ENCODE measurements around the gene HAS3. TPM values are rescaled to one million over a fixed set of nuclear protein-coding genes. Genes with fewer than 3 reads are reported as not detected.

The HAS3 gene
- total and polyA plus RNA-seq, 8 donors, result 0.69 to 3.9 (median 1.0) TPM

- no peak for TF ChIP-seq CTCF (IDR thresholded peaks at IDR 0.05)
- Histone ChIP-seq H3K4me3 (no peak overlapping the region), H3K4me1 (no peaks in the 10 kb centered on the region), H3K36me3 (no peaks in the 10 kb centered on the region), H3K9me3 (no peaks in the 10 kb centered on the region), H3K27me3 (no peaks in the 10 kb centered on the region), H3K27ac (peak overlapping the region in 1 of 4 donors; percentile 28)
- no peak for FAIRE-seq
- peak in 1 of 6 donors; percentile 18 for DNase-seq
- 90 to 95% methylated on average over 10 of the region's 10 CpGs for WGBS, 2 donors
- peak in 3 of 4 donors; percentile 45 to 77 (median 46) for ATAC-seq
- intact Hi-C loops (cut with DNase I), result no loop called here
Observed at GRCh38 chr16:69073181-69073702, 32.2 kb upstream of the HAS3 start.

GRCh38 chr16:69077251-69077650 is 28.2 kb upstream of the HAS3 start:
- no peak overlapping the region for H3K27ac ChIP-seq
- DNase-seq (no peak), FAIRE-seq (no peak), ATAC-seq (no peak)
- intact Hi-C loops (cut with DNase I), result no loop called here
- no peaks in the 10 kb centered on the region for H3K9me3 ChIP-seq
- H3K36me3 ChIP-seq, result no peaks in the 10 kb centered on the region
- no peaks in the 10 kb centered on the region for H3K4me1 ChIP-seq
- H3K4me3 ChIP-seq, result no peak overlapping the region
- TF ChIP-seq CTCF (IDR thresholded peaks at IDR 0.05), result no peak
- WGBS, 2 donors, result 91 to 92% methylated on average over 4 of the region's 4 CpGs
- H3K27me3 ChIP-seq, result no peaks in the 10 kb centered on the region

GRCh38 chr16:69078073-69078472 is 27.4 kb upstream of the HAS3 start:
- intact Hi-C loops (cut with DNase I), result no loop called here
- TF ChIP-seq CTCF (IDR thresholded peaks at IDR 0.05), result no peak
- no peak for ATAC-seq

GRCh38 chr16:69079697-69080096 is 25.8 kb upstream of the HAS3 start:
- H3K27me3 ChIP-seq, result no peaks in the 10 kb centered on the region
- no peak for DNase-seq
- H3K36me3 ChIP-seq, result no peaks in the 10 kb centered on the region
- TF ChIP-seq CTCF (IDR thresholded peaks at IDR 0.05), result no peak
- no peak for ATAC-seq
- no peak overlapping the region for H3K4me3 ChIP-seq
- no peak for FAIRE-seq
- intact Hi-C loops (cut with DNase I), result no loop called here
- WGBS, 2 donors, result 99 to 100% methylated on average over 2 of the region's 2 CpGs
- no peaks in the 10 kb centered on the region for H3K9me3 ChIP-seq
- no peaks in the 10 kb centered on the region for H3K4me1 ChIP-seq
- no peak overlapping the region for H3K27ac ChIP-seq

More at GRCh38 chr16:69078073-69078472, 27.4 kb upstream of the HAS3 start:
- Histone ChIP-seq H3K4me1 (no peaks in the 10 kb centered on the region), H3K4me3 (no peak overlapping the region), H3K9me3 (no peaks in the 10 kb centered on the region), H3K36me3 (no peaks in the 10 kb centered on the region), H3K27me3 (no peaks in the 10 kb centered on the region), H3K27ac (no peak overlapping the region)
- FAIRE-seq (no peak), DNase-seq (no peak)
- WGBS, 2 donors, result 90 to 93% methylated on average over 7 of the region's 7 CpGs

- FAIRE-seq (no peak), DNase-seq (no peak)
- intact Hi-C loops (cut with DNase I), result no loop called here
Observed at GRCh38 chr16:69083306-69083941, 22.0 kb upstream of the HAS3 start.

More at GRCh38 chr16:69083306-69083941, 22.0 kb upstream of the HAS3 start:
- Histone ChIP-seq H3K27me3 (no peaks in the 10 kb centered on the region), H3K4me3 (no peak overlapping the region), H3K4me1 (no peaks in the 10 kb centered on the region), H3K36me3 (no peaks in the 10 kb centered on the region), H3K9me3 (no peaks in the 10 kb centered on the region), H3K27ac (no peak overlapping the region)
- WGBS, 2 donors, result 87 to 90% methylated on average over 16 of the region's 16 CpGs
- no peak for TF ChIP-seq CTCF (IDR thresholded peaks at IDR 0.05)
- peak in 1 of 4 donors; percentile 48 for ATAC-seq
